CD14-positive monocyte (primary cell): ENCODE measurements around the gene WRNIP1. TPM values are rescaled to one million over a fixed set of nuclear protein-coding genes. Genes with fewer than 3 reads are reported as not detected.

ENCODE experiments used
- DNase-seq, 3 donors: peaks; one replicate each; pipeline ENCODE4 v3.0.0-alpha.2; 2011 to 2022
- H2AFZ ChIP-seq: 2 replicates; pipeline ENCODE4 v1.6.0; 2012; ENCODE audit warnings: mild to moderate bottlenecking, low read depth, low read length, inconsistent platforms; ENCODE audit not compliant: insufficient read depth, poor library complexity, severe bottlenecking
- H3K27ac ChIP-seq, 2 donors: 1 replicate in 1 of 2; 2 replicates in 1 of 2; pipeline ENCODE4 v1.5.1; 2012 to 2013; ENCODE audit warnings: low read length in 2 of 2, control low read depth in 1 of 2, inconsistent platforms in 1 of 2, low read depth in 1 of 2, mild to moderate bottlenecking in 1 of 2
- H3K27me3 ChIP-seq, 2 donors: one replicate each; pipeline versions ENCODE4 v1.6.0 to v1.6.1; 2011 to 2013; ENCODE audit warnings: low read length in 2 of 2; ENCODE audit not compliant: control insufficient read depth in 2 of 2, insufficient read depth in 2 of 2
- H3K36me3 ChIP-seq, 2 donors: replicated peaks in 1 of 2; 1 replicate in 1 of 2; 2 replicates in 1 of 2; pipeline versions ENCODE4 v1.5.1 to v1.6.1; 2012 to 2013; ENCODE audit warnings: low read length in 2 of 2, control low read depth in 1 of 2, inconsistent platforms in 1 of 2, mild to moderate bottlenecking in 1 of 2; ENCODE audit not compliant: insufficient read depth in 2 of 2, control insufficient read depth in 1 of 2
- H3K4me1 ChIP-seq, 2 donors: 1 replicate in 1 of 2; 2 replicates in 1 of 2; pipeline versions ENCODE4 v1.5.1 to v1.6.1; 2012 to 2013; ENCODE audit warnings: low read length in 2 of 2, control low read depth in 1 of 2, inconsistent platforms in 1 of 2, mild to moderate bottlenecking in 1 of 2, moderate library complexity in 1 of 2; ENCODE audit not compliant: insufficient read depth in 2 of 2, control insufficient read depth in 1 of 2
- H3K4me2 ChIP-seq: replicated peaks from 2 replicates; pipeline ENCODE3; 2012; ENCODE audit warnings: low read length, moderate library complexity, mild to moderate bottlenecking; ENCODE audit not compliant: poor library complexity, severe bottlenecking; ENCODE audit errors: extremely low read depth
- H3K4me3 ChIP-seq, 3 experiments: fragments of 200-600 bp in 1 of 3; sonication (generic) in 1 of 3; replicated peaks in 1 of 3; 1 replicate in 2 of 3; 2 replicates in 1 of 3; pipeline ENCODE4 v1.5.1; 2011 to 2013; ENCODE audit warnings: low read length in 3 of 3, mild to moderate bottlenecking in 3 of 3, control low read depth in 2 of 3, low read depth in 2 of 3, inconsistent platforms in 1 of 3, moderate library complexity in 1 of 3
- H3K79me2 ChIP-seq: 2 replicates; pipeline ENCODE4 v1.6.0; 2012; ENCODE audit warnings: mild to moderate bottlenecking, control low read depth, inconsistent platforms, low read length, moderate library complexity; ENCODE audit not compliant: insufficient read depth
- H3K9ac ChIP-seq: 2 replicates; pipeline ENCODE4 v1.6.0; 2017; ENCODE audit warnings: low read length, mild to moderate bottlenecking; ENCODE audit not compliant: insufficient read depth, poor library complexity, severe bottlenecking
- H3K9me3 ChIP-seq, 2 donors: replicated peaks in 1 of 2; 1 replicate in 1 of 2; 2 replicates in 1 of 2; pipeline versions ENCODE4 v1.5.1 to v1.6.1; 2012 to 2013; ENCODE audit warnings: low read length in 2 of 2, control low read depth in 1 of 2; ENCODE audit not compliant: control insufficient read depth in 1 of 2, insufficient read depth in 1 of 2
- H4K20me1 ChIP-seq: 2 replicates; pipeline ENCODE4 v1.6.0; 2012; ENCODE audit warnings: mild to moderate bottlenecking, low read length, control low read depth, moderate library complexity; ENCODE audit not compliant: insufficient read depth
- H3K27ac Mint-ChIP-seq, 7 donors: one replicate each; pipeline ENCODE4 v1.8.0; 2020; ENCODE audit warnings: mild to moderate bottlenecking in 7 of 7, mixed read lengths in 7 of 7, moderate library complexity in 6 of 7, inconsistent platforms in 2 of 7
- H3K27me3 Mint-ChIP-seq, 3 donors: one replicate each; pipeline ENCODE4 v1.8.0; 2021 to 2022; ENCODE audit warnings: low read depth in 3 of 3, mild to moderate bottlenecking in 3 of 3, mixed read lengths in 3 of 3, moderate library complexity in 3 of 3, inconsistent platforms in 1 of 3
- H3K36me3 Mint-ChIP-seq, 2 donors: one replicate each; pipeline ENCODE4 v1.8.0; 2020; ENCODE audit warnings: mixed read lengths in 2 of 2, inconsistent platforms in 1 of 2, mild to moderate bottlenecking in 1 of 2
- H3K4me1 Mint-ChIP-seq: one replicate; pipeline ENCODE4 v1.8.0; 2020; ENCODE audit warnings: mild to moderate bottlenecking, mixed read lengths
- H3K4me3 Mint-ChIP-seq, 2 donors: one replicate each; pipeline ENCODE4 v1.8.0; 2020; ENCODE audit warnings: mild to moderate bottlenecking in 2 of 2, mixed read lengths in 2 of 2, moderate library complexity in 1 of 2
- H3K9me3 Mint-ChIP-seq, 7 donors: one replicate each; pipeline ENCODE4 v1.8.0; 2020 to 2022; ENCODE audit warnings: mixed read lengths in 7 of 7, mild to moderate bottlenecking in 6 of 7, moderate library complexity in 6 of 7, inconsistent platforms in 2 of 7
- WGBS: methylation state at CpG from one replicate; pipeline ENCODE4 v1.1.5; 2013; ENCODE audit warnings: missing lambda C conversion rate; ENCODE audit not compliant: insufficient coverage; 5-methylcytosine and 5-hydroxymethylcytosine counted together
- intact Hi-C, 2 donors: fragments of 100-400 bp; cut with micrococcal nuclease; formaldehyde crosslinking; loops; one replicate each; pipeline versions ENCODE4 v1.15.0 to v1.15.1; 2023
- polyA plus RNA-seq, 3 donors: library from polyadenylated mRNA; depleted of rRNA in 1 of 3; unstranded in 2 of 3; stranded (reverse) in 1 of 3; fragments of 300-500 nt in 2 of 3; fragments of >200 nt in 1 of 3; fragmentation: Illumina TruSeq in 2 of 3; gene quantifications; 1 replicate in 2 of 3; 2 replicates in 1 of 3; pipeline ENCODE4 v1.2.3, GENCODE V29; 2012 to 2021
- TF ChIP-seq, protein P1 (sequence below): fragments of 200-600 bp; IDR thresholded peaks from one replicate; pipeline ENCODE4 v1.8.0; 2022; ENCODE audit warnings: antibody characterized with exemption, mild to moderate bottlenecking

Gene WRNIP1
- polyA plus RNA-seq, 3 donors, result 17.5 to 25.8 (median 17.8) TPM

DNA sequence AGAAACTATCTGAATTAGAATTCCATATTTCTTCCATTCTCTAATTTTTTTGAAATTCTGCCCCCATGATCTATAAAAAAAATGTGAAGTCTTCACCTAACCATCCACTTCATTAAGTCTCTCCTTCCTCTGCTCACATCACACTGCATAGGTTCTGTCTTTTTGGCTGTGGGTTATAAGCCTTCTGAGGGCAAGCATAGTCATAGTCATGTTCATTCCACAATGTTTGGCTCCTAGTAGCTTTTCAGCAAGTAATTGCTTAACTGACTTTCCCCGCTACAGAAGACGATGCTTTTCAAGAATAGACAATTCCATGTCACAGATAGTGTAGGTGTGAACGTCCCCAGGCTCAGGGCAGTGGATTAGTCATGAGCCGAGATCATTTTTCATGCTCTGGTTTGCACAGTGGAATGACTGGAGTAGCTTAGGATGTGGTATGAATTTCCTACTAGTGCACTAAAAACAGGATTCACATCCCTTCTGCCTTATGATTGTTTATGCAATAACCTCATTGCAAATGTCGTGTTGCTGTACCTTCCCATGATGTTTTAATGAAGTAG, 29.1 kb downstream of the WRNIP1 start:
- Histone ChIP-seq H3K9ac (peak overlapping the region; percentile 16), H3K27me3 (no peaks in the 10 kb centered on the region), H2AFZ (no peak overlapping the region), H3K27ac (peak overlapping the region; percentile 94 to 95), H3K4me2 (peak overlapping the region; percentile 56), H3K79me2 (no peaks in the 10 kb centered on the region), H3K4me3 (peak overlapping the region in 1 of 3 experiments; percentile 37), H4K20me1 (no peaks in the 10 kb centered on the region), H3K36me3 (peaks cover 0 to 1% of the 10 kb centered on the region in 2 donors), H3K9me3 (no peaks in the 10 kb centered on the region), H3K4me1 (peaks cover 77 to 82% of the 10 kb centered on the region in 2 donors)
- Mint-ChIP-seq H3K36me3 (peaks cover 4 to 6% of the 10 kb centered on the region in 2 donors), H3K27ac (peak overlapping the region; percentile 98 to 100 (median 99)), H3K4me3 (no peak overlapping the region), H3K4me1 (peaks cover 79% of the 10 kb centered on the region), H3K27me3 (peaks cover 0 to 4% (median 1%) of the 10 kb centered on the region in 3 donors), H3K9me3 (peaks cover 0 to 5% (median 0%) of the 10 kb centered on the region in 7 donors)
- TF ChIP-seq, protein P1, sequence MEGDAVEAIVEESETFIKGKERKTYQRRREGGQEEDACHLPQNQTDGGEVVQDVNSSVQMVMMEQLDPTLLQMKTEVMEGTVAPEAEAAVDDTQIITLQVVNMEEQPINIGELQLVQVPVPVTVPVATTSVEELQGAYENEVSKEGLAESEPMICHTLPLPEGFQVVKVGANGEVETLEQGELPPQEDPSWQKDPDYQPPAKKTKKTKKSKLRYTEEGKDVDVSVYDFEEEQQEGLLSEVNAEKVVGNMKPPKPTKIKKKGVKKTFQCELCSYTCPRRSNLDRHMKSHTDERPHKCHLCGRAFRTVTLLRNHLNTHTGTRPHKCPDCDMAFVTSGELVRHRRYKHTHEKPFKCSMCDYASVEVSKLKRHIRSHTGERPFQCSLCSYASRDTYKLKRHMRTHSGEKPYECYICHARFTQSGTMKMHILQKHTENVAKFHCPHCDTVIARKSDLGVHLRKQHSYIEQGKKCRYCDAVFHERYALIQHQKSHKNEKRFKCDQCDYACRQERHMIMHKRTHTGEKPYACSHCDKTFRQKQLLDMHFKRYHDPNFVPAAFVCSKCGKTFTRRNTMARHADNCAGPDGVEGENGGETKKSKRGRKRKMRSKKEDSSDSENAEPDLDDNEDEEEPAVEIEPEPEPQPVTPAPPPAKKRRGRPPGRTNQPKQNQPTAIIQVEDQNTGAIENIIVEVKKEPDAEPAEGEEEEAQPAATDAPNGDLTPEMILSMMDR, result no peak
- peak in 2 of 3 donors; percentile 61 to 75 for DNase-seq
- intact Hi-C loops, result loop anchor here in 1 of 2 donors (5.0 kb wide), 2 partner anchors 43 to 138 kb away; no protein-coding TSS in a partner anchor
- 20% methylated on average over 3 of the region's 5 CpGs for WGBS

GRCh38 chr6:2795162-2795561, 30.0 kb downstream of the WRNIP1 start:
- no peak overlapping the region for H3K4me3 Mint-ChIP-seq
- TF ChIP-seq, protein P1, result no peak
- no CpG with 5 or more reads among the region's 2 CpGs for WGBS
- Histone ChIP-seq H3K36me3 (no peaks in the 10 kb centered on the region), H3K9ac (peak overlapping the region; percentile 50), H3K9me3 (no peaks in the 10 kb centered on the region), H3K27me3 (no peaks in the 10 kb centered on the region), H3K4me1 (peaks cover 85 to 90% of the 10 kb centered on the region in 2 donors), H3K27ac (peak overlapping the region; percentile 94 to 95), H3K79me2 (peaks cover 5% of the 10 kb centered on the region), H3K4me3 (peak overlapping the region in 1 of 3 experiments; percentile 47), H3K4me2 (peak overlapping the region; percentile 45), H4K20me1 (no peaks in the 10 kb centered on the region), H2AFZ (no peak overlapping the region)
- peaks cover 0 to 5% (median 0%) of the 10 kb centered on the region in 7 donors for H3K9me3 Mint-ChIP-seq
- H3K4me1 Mint-ChIP-seq, result peaks cover 88% of the 10 kb centered on the region
- intact Hi-C loops, result no loop called here
- H3K27ac Mint-ChIP-seq, result peak overlapping the region; percentile 97 to 100 (median 99)
- H3K27me3 Mint-ChIP-seq, result peaks cover 0 to 4% (median 1%) of the 10 kb centered on the region in 3 donors
- no peak for DNase-seq
- H3K36me3 Mint-ChIP-seq, result peaks cover 3 to 4% of the 10 kb centered on the region in 2 donors
